Stimulated activated CD4-positive, alpha-beta T cell treated with anti-CD3 and anti-CD28 coated beads, Interleukin-4, amount 100 ng/mL, for 24 hours (primary cell): Measurements from ENCODE around the gene MRPL52.

Source experiments
- DNase-seq: peaks from one replicate; pipeline ENCODE4 v3.0.0-alpha.2; 2020

Gene MRPL52

GRCh38 chr14:22884076-22884737, 54.5 kb downstream of the MRPL52 start:
- DNase-seq, result no peak
